KMS-11 (cell line): ENCODE data around the gene GPR137B.

ENCODE experiments used
- H2AFZ ChIP-seq: fragments of 200-600 bp; sonication (generic); 2 replicates; pipeline ENCODE4 v1.6.1; 2016; ENCODE audit warnings: antibody characterized with exemption, mixed run types, low read depth
- H3K27ac ChIP-seq: fragments of 200-600 bp; sonication (generic); 2 replicates; pipeline ENCODE4 v1.6.1; 2016; ENCODE audit warnings: mild to moderate bottlenecking, mixed run types
- H3K27me3 ChIP-seq: fragments of 200-600 bp; sonication (generic); 2 replicates; pipeline ENCODE4 v1.6.1; 2017; ENCODE audit warnings: mild to moderate bottlenecking, low read depth, mixed run types, moderate library complexity; ENCODE audit not compliant: insufficient read depth
- H3K36me3 ChIP-seq: fragments of 200-600 bp; sonication (generic); 2 replicates; pipeline ENCODE4 v1.6.1; 2017; ENCODE audit warnings: mild to moderate bottlenecking, mixed run types; ENCODE audit not compliant: insufficient read depth
- H3K4me1 ChIP-seq: fragments of 200-600 bp; sonication (generic); 2 replicates; pipeline ENCODE4 v1.6.1; 2016; ENCODE audit warnings: mild to moderate bottlenecking, low read depth, mixed run types; ENCODE audit not compliant: poor library complexity, severe bottlenecking
- H3K4me2 ChIP-seq: fragments of 200-600 bp; sonication (generic); 2 replicates; pipeline ENCODE4 v1.7.0; 2016; ENCODE audit warnings: mild to moderate bottlenecking, mixed run types
- H3K4me3 ChIP-seq: fragments of 200-600 bp; sonication (generic); IDR thresholded peaks from 2 replicates; pipeline ENCODE4 v1.6.1; 2017; ENCODE audit warnings: low read depth, low read length, mixed read lengths; ENCODE audit not compliant: insufficient read depth
- H3K79me2 ChIP-seq: fragments of 200-600 bp; sonication (generic); 2 replicates; pipeline ENCODE4 v1.6.1; 2016; ENCODE audit warnings: low read depth, mixed run types; ENCODE audit not compliant: insufficient read depth
- H3K9ac ChIP-seq: fragments of 200-600 bp; sonication (generic); 2 replicates; pipeline ENCODE4 v1.6.1; 2016; ENCODE audit warnings: mild to moderate bottlenecking, mixed run types
- H4K20me1 ChIP-seq: fragments of 200-600 bp; sonication (generic); 2 replicates; pipeline ENCODE4 v1.6.1; 2016; ENCODE audit warnings: mild to moderate bottlenecking, mixed run types; ENCODE audit not compliant: insufficient read depth
- TF ChIP-seq, protein P1 (sequence below): fragments of 200-600 bp; sonication (generic); conservative IDR thresholded peaks from 2 replicates; pipeline ENCODE4 v1.6.1; 2017; ENCODE audit warnings: low read depth, mild to moderate bottlenecking, antibody characterized with exemption, low read length, moderate library complexity, mixed read lengths

The GPR137B gene

DNA sequence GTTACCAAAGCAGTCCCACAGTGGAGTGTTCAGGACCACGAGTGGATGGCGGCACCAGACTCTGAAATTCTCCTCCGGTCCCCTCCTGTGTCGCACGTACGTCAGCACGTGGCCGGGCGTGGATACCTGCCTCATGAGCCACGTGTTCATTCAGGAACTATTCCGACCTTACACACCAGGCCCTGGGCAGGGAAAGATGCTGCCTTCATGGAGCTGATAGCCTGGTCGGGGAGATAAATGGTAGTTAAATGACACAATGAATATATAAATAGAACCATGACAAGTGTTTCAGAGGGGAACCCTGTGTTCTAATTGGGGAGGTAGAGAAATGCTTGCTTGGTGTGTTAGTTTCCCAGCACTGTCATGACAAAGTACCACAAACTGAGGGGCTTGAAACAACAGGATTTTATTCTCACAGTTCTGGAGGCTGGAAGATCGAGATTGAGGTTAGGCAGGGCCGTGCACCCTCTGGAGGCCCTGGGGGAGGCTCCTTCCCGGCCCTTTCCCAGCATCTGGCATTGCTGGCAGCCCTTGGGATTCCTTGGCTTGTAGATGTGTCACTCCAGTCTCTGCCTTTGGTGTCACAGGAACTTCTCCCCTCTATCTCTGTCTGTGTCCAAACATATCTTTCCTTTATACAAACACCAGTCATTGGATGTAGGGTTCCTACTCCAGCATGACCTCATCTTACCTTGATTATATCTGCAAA lies 28.9 kb upstream of the GPR137B start:
- H3K4me1 ChIP-seq: no peaks in the 10 kb centered on the region
- H3K9ac ChIP-seq: no peak overlapping the region
- H3K4me3 ChIP-seq: no peak overlapping the region
- no peaks in the 10 kb centered on the region for H4K20me1 ChIP-seq
- H3K27me3 ChIP-seq: no peaks in the 10 kb centered on the region
- no peak overlapping the region for H2AFZ ChIP-seq
- no peak overlapping the region for H3K27ac ChIP-seq
- H3K79me2 ChIP-seq: no peaks in the 10 kb centered on the region
- no peaks in the 10 kb centered on the region for H3K36me3 ChIP-seq
- H3K4me2 ChIP-seq: no peak overlapping the region
- TF ChIP-seq, protein P1, sequence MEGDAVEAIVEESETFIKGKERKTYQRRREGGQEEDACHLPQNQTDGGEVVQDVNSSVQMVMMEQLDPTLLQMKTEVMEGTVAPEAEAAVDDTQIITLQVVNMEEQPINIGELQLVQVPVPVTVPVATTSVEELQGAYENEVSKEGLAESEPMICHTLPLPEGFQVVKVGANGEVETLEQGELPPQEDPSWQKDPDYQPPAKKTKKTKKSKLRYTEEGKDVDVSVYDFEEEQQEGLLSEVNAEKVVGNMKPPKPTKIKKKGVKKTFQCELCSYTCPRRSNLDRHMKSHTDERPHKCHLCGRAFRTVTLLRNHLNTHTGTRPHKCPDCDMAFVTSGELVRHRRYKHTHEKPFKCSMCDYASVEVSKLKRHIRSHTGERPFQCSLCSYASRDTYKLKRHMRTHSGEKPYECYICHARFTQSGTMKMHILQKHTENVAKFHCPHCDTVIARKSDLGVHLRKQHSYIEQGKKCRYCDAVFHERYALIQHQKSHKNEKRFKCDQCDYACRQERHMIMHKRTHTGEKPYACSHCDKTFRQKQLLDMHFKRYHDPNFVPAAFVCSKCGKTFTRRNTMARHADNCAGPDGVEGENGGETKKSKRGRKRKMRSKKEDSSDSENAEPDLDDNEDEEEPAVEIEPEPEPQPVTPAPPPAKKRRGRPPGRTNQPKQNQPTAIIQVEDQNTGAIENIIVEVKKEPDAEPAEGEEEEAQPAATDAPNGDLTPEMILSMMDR: no peak

DNA sequence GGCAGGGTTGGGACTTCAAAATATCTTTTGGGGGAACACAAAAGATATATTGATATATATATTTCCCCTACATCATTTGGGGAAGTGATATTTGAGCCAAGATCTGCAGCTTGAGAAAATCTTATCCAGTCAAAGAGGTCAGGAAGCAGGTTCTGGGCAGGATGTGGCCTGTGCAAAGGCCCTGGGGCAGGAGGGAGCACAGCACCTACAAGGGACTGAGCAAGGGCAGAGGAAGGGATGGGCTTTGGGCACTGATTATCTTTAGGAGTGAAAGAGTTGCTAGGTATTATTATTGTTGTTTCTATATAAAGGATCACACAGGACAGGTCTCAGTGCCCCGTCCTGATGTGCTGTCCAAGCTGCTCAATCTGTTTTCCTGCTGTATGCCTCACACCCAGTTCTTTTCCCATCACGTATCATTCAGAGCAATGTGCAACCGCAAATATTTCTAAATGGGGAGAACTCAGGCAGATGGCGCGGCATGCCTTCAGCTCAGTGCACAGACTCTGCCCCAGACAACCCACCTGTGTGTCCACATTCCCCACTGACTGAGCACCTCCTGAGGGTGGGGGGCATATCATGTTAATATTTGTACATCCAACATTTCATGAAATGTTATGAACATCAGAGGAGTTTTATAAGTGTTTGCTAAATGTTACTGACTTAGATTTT lies 28.1 kb upstream of the GPR137B start:
- TF ChIP-seq, protein P1: no peak
- no peak overlapping the region for H2AFZ ChIP-seq
- no peaks in the 10 kb centered on the region for H3K4me1 ChIP-seq
- no peak overlapping the region for H3K4me2 ChIP-seq
- no peak overlapping the region for H3K9ac ChIP-seq
- H3K36me3 ChIP-seq: no peaks in the 10 kb centered on the region
- no peaks in the 10 kb centered on the region for H3K27me3 ChIP-seq
- H4K20me1 ChIP-seq: no peaks in the 10 kb centered on the region
- H3K4me3 ChIP-seq: no peak overlapping the region
- no peak overlapping the region for H3K27ac ChIP-seq
- no peaks in the 10 kb centered on the region for H3K79me2 ChIP-seq

DNA sequence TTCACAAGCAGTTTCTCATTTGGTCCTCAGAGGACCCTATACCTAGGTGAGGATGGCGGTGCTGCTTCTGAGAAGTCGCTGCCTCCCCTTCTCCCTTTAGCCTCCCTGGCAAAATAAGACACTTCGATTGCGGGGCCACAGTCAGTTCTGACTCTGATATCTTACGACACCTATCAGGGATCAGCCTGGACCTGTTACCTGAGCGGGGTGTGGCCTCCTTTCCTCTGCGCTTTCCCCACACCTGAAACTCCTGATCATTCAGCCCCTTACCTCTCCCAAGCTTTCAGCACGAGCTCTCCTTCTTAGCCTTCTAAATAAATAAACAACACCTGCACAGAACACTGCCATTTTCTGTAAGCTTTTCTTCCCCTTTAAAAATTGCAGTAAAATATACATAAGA lies 24.6 kb upstream of the GPR137B start:
- no peak overlapping the region for H3K4me2 ChIP-seq
- no peaks in the 10 kb centered on the region for H3K79me2 ChIP-seq
- no peak overlapping the region for H3K27ac ChIP-seq
- no peak overlapping the region for H3K9ac ChIP-seq
- H3K4me1 ChIP-seq: no peaks in the 10 kb centered on the region
- no peaks in the 10 kb centered on the region for H3K36me3 ChIP-seq
- no peaks in the 10 kb centered on the region for H4K20me1 ChIP-seq
- H3K4me3 ChIP-seq: no peak overlapping the region
- TF ChIP-seq, protein P1: no peak
- no peaks in the 10 kb centered on the region for H3K27me3 ChIP-seq
- H2AFZ ChIP-seq: no peak overlapping the region

DNA sequence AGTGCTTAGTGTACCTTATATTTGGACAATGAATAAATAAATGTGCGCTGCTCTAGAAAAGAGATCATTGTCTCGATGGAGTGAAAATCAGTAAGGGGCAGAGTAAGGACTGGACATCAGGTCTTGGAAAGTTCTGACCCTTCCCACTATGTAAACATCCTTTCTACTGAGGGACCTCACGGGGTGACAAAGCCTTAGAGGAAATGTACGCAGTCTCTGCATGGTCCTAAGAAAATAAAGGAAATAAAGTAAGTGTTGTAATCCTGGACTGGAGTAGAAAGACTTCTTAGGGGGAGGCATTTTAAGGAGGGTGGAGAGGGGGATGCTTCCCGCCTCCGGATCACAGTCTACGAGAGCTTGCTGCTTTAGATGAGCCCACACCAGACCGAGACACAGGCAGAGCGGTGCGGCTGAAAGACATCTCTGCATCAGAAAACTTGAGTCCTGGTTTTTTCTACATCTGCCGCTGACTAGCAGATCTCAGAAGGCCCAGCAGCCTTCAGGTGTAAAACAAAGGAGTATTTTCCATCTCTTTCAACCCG lies 22.3 kb upstream of the GPR137B start:
- Histone ChIP-seq H3K4me3 (no peak overlapping the region), H4K20me1 (no peaks in the 10 kb centered on the region), H3K79me2 (no peaks in the 10 kb centered on the region), H3K36me3 (no peaks in the 10 kb centered on the region), H3K9ac (no peak overlapping the region), H3K4me2 (no peak overlapping the region), H3K27me3 (no peaks in the 10 kb centered on the region), H2AFZ (no peak overlapping the region), H3K27ac (no peak overlapping the region), H3K4me1 (no peaks in the 10 kb centered on the region)
- TF ChIP-seq, protein P1: no peak
